GM18907 (cell line): ENCODE data around the gene INSR.
"Not testable (repeated sequence)": the region's sequence is repeated elsewhere in the genome, so short reads cannot be mapped to it uniquely, and the experiment has no call there.

Experiments
- ATAC-seq: cut with Tn5 transposase; IDR thresholded peaks from one replicate; pipeline ENCODE4 v1.9.1; 2021; ENCODE audit warnings: mild to moderate bottlenecking, moderate library complexity; ENCODE audit not compliant: unreplicated experiment

INSR gene

GRCh38 chr19:7258041-7258839, 36.0 kb downstream of the INSR start:
- ATAC-seq = no peak

DNA sequence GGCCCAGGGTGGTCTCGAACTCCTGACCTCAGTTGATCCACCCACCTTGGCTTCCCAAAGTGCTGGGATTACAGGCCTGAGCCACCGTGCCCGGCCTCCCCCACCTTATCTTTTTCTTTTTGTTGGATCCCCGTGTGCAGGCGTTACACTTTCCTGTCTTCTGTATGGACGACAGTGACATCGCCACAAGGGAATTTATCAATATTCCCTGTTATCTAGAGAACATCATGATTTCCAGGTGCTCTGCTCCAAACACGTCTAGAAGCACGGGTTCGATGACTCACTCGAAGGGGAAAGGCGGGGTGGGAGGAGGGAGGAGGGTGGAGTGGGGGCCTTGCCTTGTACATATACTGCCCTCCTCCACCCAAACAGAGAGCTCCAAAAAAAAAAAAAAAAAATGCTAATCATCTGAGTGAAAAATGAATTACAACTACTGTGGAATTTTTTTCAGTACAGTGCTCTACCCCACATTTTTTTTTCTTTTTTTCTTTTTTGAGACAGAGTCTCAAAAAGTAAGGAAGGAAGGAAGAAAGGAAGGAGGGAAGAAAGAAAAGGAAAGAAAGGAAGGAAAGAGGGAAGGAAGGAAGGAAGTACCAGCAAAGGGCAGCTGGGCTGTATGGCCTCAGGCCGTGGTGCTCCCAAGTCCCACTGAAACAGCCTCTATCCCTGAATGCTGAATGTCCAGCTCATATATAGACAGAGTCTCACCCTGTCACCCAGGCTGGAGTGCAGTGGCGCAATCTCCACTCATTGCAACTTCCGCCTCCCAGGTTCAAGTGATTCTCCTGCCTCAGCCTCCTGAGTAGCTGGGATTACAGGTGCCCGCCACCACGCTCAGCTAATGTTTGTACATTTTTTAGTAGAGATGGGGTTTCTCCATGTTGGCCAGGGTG, 36.8 kb downstream of the INSR start:
- no peak for ATAC-seq

DNA sequence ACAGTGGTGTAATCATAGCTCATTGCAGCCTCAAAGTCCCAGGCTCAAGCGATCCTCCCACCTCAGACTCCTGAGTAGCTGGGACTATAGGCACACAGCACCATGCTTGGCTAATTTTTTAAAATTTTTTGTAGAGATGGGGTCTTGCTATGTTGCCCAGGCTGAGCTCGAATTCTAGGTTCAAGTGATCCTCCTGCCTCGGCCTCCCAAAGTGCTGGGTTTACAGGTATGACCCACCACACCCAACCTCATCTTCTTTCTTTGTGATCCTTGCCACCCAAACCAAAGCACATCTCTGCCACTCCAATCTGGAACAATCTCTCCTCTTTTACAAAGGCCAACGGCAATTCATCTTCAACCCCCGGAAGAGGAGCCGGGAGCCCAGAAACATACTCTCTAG, 38.6 kb downstream of the INSR start:
- ATAC-seq = no peak

DNA sequence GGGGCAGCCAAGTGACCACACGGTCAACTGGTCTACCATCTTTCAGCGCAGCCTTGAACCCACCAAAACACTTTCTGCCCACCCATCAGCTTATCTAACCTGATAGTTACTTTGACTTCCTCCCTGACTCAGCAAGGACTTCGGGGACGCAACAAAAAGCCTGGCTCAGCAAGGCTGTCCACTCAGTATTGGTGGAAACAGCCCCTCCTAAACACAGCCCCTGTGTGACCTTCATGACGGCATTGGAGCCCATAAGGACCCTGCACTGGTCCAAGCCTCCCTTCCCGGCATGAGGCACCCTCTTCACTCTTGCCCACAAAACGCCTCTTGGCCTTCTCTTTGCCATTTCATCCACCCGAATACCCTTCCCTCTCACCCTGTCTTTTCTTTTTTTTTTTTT, 39.1 kb downstream of the INSR start:
- ATAC-seq = no peak

GRCh38 chr19:7254590-7254989, 39.6 kb downstream of the INSR start:
- ATAC-seq = no peak

- ATAC-seq = no peak
Observed at GRCh38 chr19:7252364-7252763, 41.9 kb downstream of the INSR start.

- ATAC-seq = no peak
Observed at GRCh38 chr19:7251494-7251893, 42.7 kb downstream of the INSR start.

DNA sequence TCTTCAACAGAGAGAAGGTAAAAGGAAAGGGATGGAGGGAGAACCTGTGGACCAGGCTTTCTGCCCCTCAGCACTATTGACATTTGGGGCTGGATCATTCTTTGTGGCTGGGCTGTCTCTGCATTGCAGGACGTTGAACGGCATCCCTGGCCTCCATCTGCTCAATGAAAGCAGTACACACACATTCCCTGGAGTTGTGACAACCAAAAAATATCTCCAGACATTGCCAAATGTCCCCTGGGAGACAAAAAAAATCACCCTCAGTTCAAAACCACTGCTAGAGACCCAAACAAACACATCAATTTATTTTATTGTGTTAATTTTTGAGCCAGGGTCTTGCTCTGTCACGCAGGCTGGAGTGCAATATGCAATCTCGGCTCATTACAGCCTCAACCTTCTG, 43.3 kb downstream of the INSR start:
- no peak for ATAC-seq

DNA sequence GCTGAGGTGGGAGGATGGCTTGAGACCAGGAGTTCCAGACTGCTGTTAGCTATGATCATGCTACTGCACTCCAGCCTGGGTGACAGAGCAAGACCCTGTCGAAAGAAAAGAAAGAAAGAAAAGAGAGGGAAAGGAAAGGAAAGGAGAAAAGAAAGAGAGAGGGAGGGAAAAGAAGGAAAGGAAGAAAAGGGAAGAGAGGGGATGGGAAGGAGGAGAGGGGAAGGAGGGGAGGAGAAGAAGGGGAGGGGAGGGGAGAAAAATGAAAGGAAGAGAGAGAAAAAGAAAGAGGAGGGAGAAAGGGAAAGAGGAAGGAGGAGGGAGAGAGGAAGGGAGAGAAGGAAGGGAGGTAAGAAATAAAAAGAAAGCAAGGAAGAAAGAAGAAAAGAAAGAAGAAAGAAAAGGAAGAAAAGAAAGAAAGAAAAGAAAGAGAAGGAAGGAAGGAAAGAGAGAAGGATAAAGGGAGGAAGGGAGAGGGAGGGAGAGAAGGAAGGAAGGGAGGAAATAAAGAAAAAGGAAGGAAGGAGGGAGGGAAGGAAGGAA, 44.1 kb downstream of the INSR start:
- no peak for ATAC-seq

GRCh38 chr19:7247155-7247554, 47.1 kb downstream of the INSR start:
- no peak for ATAC-seq

DNA sequence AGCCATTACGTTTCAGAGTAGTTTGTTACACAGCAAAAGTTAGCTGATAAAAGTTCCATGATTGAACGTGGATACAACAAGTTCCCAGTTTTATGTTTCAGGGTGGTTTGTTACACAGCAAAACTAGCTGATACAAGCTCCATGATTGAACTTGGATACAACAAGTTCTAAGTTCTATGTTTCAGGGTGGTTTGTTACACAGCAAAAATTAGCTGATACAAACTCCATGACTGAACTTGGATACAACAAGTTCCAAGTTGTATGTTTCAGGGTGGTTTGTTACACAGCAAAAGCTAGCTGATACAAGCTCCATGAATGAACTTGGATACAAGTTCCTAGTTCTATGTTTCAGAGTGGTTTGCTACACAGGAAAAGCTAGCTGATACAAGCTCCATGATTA, 47.6 kb downstream of the INSR start:
- ATAC-seq = no peak

DNA sequence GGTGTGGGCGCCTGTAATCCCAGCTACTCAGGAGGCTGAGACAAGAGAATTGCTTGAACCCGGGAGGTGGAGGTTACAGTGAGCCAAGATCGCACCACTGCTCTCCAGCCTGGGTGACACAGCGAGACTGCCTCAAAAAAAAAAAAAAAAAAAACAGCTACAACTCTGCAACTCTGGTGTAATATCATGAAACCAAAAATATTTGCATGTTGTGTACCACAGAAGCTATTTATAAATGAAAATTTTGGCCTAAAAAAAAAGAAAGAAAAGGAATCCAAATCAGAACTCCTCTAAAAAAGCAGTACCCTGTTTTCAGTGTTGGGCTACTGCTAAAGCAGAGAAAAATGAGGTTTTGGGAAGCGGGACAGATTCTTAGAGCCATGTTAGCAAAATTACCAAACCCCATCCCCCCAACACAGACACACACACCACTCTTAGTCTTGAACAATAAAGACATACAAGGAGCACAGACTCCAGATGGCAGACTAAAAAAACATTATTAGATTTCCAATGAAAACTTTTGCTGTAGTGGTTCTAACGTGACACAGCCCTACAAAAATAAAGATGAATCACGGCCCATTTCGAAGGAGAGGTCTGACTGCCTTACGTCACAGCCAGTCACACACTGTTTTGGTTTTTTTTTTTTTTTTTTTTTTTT, 51.5 kb downstream of the INSR start:
- no peak for ATAC-seq

- ATAC-seq = no peak
Observed at GRCh38 chr19:7238051-7238450, 56.2 kb downstream of the INSR start.

DNA sequence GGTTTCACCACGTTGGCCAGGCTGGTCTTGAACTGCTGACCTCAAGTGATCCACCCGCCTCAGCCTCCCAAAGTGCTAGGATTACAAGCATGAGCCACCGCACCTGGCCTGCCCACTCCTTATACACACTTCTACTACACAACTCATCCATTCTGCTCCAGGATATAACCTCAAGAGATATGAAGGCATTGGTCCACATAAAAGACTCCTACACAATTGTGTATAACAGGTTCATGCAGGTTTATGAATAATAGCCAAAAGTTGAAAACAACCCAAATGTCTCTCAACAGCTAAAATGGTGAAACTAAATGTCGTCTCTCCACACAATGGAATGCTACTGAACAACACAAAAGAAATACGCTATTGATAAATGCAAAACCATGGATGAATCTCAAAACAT, 58.1 kb downstream of the INSR start:
- no peak for ATAC-seq

DNA sequence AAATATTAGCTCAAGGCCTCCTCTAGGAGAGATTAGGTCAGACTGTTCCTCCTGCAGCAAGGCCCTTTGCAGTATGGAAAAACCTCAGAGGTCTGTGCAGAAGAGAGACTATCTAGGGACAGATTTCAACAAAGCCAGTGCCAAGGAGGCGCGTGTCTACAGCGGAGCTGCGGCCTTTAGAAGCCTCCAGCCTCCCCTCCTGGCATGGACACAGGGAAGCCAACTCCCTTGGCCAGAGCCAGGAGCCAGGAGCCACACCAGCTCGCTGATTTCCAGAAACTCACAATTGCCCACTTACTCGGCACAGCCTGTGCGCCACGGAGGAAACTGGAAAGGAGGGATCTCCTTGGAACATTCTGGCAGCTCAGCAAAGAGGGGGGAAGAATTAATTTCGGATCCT, 63.4 kb downstream of the INSR start:
- ATAC-seq = no peak

- ATAC-seq = no peak
Observed at GRCh38 chr19:7229735-7230134, 64.5 kb downstream of the INSR start.

- no peak for ATAC-seq
Observed at GRCh38 chr19:7228935-7229541, 65.2 kb downstream of the INSR start.

GRCh38 chr19:7227735-7228134, 66.5 kb downstream of the INSR start:
- ATAC-seq = no peak

DNA sequence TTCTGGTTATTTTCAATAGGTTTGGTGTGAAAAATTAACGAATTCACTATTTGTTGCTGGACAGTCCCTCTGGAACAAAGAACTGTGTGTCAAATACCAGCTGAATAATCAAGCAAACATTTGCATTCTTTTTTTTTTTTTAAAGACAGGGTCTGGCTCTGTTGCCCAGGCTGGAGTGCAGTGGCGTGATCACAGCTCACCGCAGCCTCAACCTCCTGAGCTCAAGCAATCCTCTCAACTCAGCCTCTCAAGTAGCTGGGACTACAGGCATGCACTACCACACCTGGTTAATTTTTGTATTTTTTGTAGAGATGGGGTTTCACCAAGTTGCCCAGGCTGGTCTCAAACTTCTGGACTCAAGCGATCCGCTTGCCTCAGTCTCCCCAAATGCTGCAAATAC, 67.1 kb downstream of the INSR start:
- not testable (repeated sequence) for ATAC-seq

- ATAC-seq = no peak
Observed at GRCh38 chr19:7226739-7227138, 67.5 kb downstream of the INSR start.

GRCh38 chr19:7225741-7226140, 68.5 kb downstream of the INSR start:
- no peak for ATAC-seq
